HEK293 (cell line): ENCODE measurements around the gene CLDN10.

ENCODE experiments used
- BCL11B ChIP-seq: fragments of 450-650 bp; formaldehyde crosslinking; IDR thresholded peaks from 2 replicates; pipeline ENCODE4 v1.5.1; 2016; ENCODE audit warnings: low read depth, missing biosample characterization, missing genetic modification characterization
- GLIS1 ChIP-seq: fragments of 450-650 bp; formaldehyde crosslinking; IDR thresholded peaks from 2 replicates; pipeline ENCODE4 v1.5.1; 2016; ENCODE audit warnings: missing biosample characterization, missing genetic modification characterization
- HOXA7 ChIP-seq: sonication (generic); formaldehyde crosslinking; IDR thresholded peaks from 2 replicates; pipeline ENCODE4 v1.8.1; 2022; ENCODE audit warnings: missing genetic modification reagents, borderline replicate concordance
- KLF1 ChIP-seq: fragments of 450-650 bp; formaldehyde crosslinking; IDR thresholded peaks from 2 replicates; pipeline ENCODE4 v1.5.1; 2016; ENCODE audit warnings: missing biosample characterization, missing genetic modification characterization
- OSR2 ChIP-seq: fragments of 450-650 bp; formaldehyde crosslinking; IDR thresholded peaks from 2 replicates; pipeline ENCODE4 v1.5.1; 2016; ENCODE audit warnings: missing biosample characterization, missing genetic modification characterization
- PRDM1 ChIP-seq: fragments of 450-650 bp; formaldehyde crosslinking; IDR thresholded peaks from 2 replicates; pipeline ENCODE4; 2016; ENCODE audit warnings: missing biosample characterization, missing genetic modification characterization
- PRDM4 ChIP-seq: fragments of 450-650 bp; formaldehyde crosslinking; IDR thresholded peaks from 2 replicates; pipeline ENCODE4 v1.5.1; 2017; ENCODE audit warnings: missing biosample characterization, missing genetic modification characterization
- REST ChIP-seq: fragments of 450-650 bp; formaldehyde crosslinking; IDR thresholded peaks from 2 replicates; pipeline ENCODE4 v1.5.1; 2016; ENCODE audit warnings: missing biosample characterization, missing genetic modification characterization
- SCRT2 ChIP-seq: fragments of 450-650 bp; formaldehyde crosslinking; IDR thresholded peaks from 2 replicates; pipeline ENCODE4 v1.5.1; 2016; ENCODE audit warnings: missing biosample characterization, missing genetic modification characterization
- SP2 ChIP-seq: fragments of 450-650 bp; formaldehyde crosslinking; IDR thresholded peaks from 2 replicates; pipeline ENCODE4 v1.5.1; 2016; ENCODE audit warnings: missing biosample characterization, missing genetic modification characterization
- SP3 ChIP-seq: fragments of 450-650 bp; formaldehyde crosslinking; IDR thresholded peaks from 2 replicates; pipeline ENCODE4 v1.5.1; 2016; ENCODE audit warnings: missing biosample characterization, missing genetic modification characterization
- TSHZ1 ChIP-seq: fragments of 450-650 bp; formaldehyde crosslinking; IDR thresholded peaks from 2 replicates; pipeline ENCODE4 v1.5.1; 2016; ENCODE audit warnings: missing biosample characterization, missing genetic modification characterization, borderline replicate concordance
- ZBTB17 ChIP-seq: fragments of 450-650 bp; formaldehyde crosslinking; IDR thresholded peaks from 2 replicates; pipeline ENCODE4 v1.5.1; 2016; ENCODE audit warnings: missing biosample characterization, missing genetic modification characterization
- ZEB2 ChIP-seq: fragments of 450-650 bp; formaldehyde crosslinking; IDR thresholded peaks from 2 replicates; pipeline ENCODE4 v1.5.1; 2016; ENCODE audit warnings: missing biosample characterization, missing genetic modification characterization
- ZFP69B ChIP-seq: fragments of 450-650 bp; formaldehyde crosslinking; IDR thresholded peaks from 2 replicates; pipeline ENCODE4 v1.5.1; 2016; ENCODE audit warnings: missing biosample characterization, missing genetic modification characterization
- ZNF221 ChIP-seq: fragments of 450-650 bp; formaldehyde crosslinking; IDR thresholded peaks from 2 replicates; pipeline ENCODE4 v1.5.1; 2017; ENCODE audit warnings: missing biosample characterization, missing genetic modification characterization, borderline replicate concordance
- ZNF24 ChIP-seq: fragments of 450-650 bp; formaldehyde crosslinking; IDR thresholded peaks from 2 replicates; pipeline ENCODE4 v1.5.1; 2016; ENCODE audit warnings: missing biosample characterization, missing genetic modification characterization
- ZNF354C ChIP-seq: fragments of 450-650 bp; formaldehyde crosslinking; IDR thresholded peaks from 2 replicates; pipeline ENCODE4 v1.5.1; 2016; ENCODE audit warnings: missing biosample characterization, missing genetic modification characterization, low read depth, borderline replicate concordance
- ZNF37A ChIP-seq: fragments of 450-650 bp; IDR thresholded peaks from 2 replicates; pipeline ENCODE4 v1.5.1; 2018; ENCODE audit warnings: missing biosample characterization, missing genetic modification characterization
- ZNF391 ChIP-seq: fragments of 450-650 bp; formaldehyde crosslinking; IDR thresholded peaks from 2 replicates; pipeline ENCODE4 v1.5.1; 2016; ENCODE audit warnings: low read depth, missing biosample characterization, missing genetic modification characterization, borderline replicate concordance
- ZNF394 ChIP-seq: fragments of 450-650 bp; formaldehyde crosslinking; IDR thresholded peaks from 2 replicates; pipeline ENCODE4 v1.5.1; 2016; ENCODE audit warnings: missing biosample characterization, missing genetic modification characterization, mild to moderate bottlenecking, moderate library complexity, borderline replicate concordance
- ZNF404 ChIP-seq: fragments of 450-650 bp; formaldehyde crosslinking; IDR thresholded peaks from 2 replicates; pipeline ENCODE4 v1.5.1; 2017; ENCODE audit warnings: missing biosample characterization, missing genetic modification characterization
- ZNF426 ChIP-seq: fragments of 450-650 bp; formaldehyde crosslinking; IDR thresholded peaks from 2 replicates; pipeline ENCODE4 v1.5.1; 2017; ENCODE audit warnings: missing biosample characterization, missing genetic modification characterization, mild to moderate bottlenecking, inconsistent platforms, moderate library complexity
- ZNF621 ChIP-seq: fragments of 450-650 bp; formaldehyde crosslinking; IDR thresholded peaks from 2 replicates; pipeline ENCODE4 v1.5.1; 2017; ENCODE audit warnings: missing biosample characterization, missing genetic modification characterization
- ZNF626 ChIP-seq: fragments of 450-650 bp; sonication (Bioruptor Pico); formaldehyde crosslinking; IDR thresholded peaks from 2 replicates; pipeline ENCODE4 v1.5.1; 2018; ENCODE audit warnings: missing biosample characterization, missing genetic modification characterization, inconsistent platforms
- ZNF639 ChIP-seq: fragments of 450-650 bp; formaldehyde crosslinking; IDR thresholded peaks from 2 replicates; pipeline ENCODE4 v1.5.1; 2016; ENCODE audit warnings: missing biosample characterization, missing genetic modification characterization
- ZNF645 ChIP-seq: fragments of 450-650 bp; formaldehyde crosslinking; IDR thresholded peaks from 2 replicates; pipeline ENCODE4; 2016; ENCODE audit warnings: missing biosample characterization, missing genetic modification characterization
- ZNF707 ChIP-seq: fragments of 450-650 bp; formaldehyde crosslinking; IDR thresholded peaks from 2 replicates; pipeline ENCODE4 v1.5.1; 2016; ENCODE audit warnings: missing biosample characterization, missing genetic modification characterization
- ZSCAN23 ChIP-seq: fragments of 450-650 bp; formaldehyde crosslinking; IDR thresholded peaks from 2 replicates; pipeline ENCODE4 v1.5.1; 2016; ENCODE audit warnings: missing biosample characterization, missing genetic modification characterization

CLDN10 gene

GRCh38 chr13:95535243-95535642, 17.3 kb upstream of the CLDN10 start (continued):
- no peak for TF ChIP-seq ZNF645
- peak; percentile 91 for TF ChIP-seq ZNF639 (tag by site-specific recombination)
- TF ChIP-seq ZFP69B: peak; percentile 70
- peak; percentile 74 for TF ChIP-seq GLIS1
- peak; percentile 33; the same call in 1 of the 2 replicates for TF ChIP-seq ZNF394
- TF ChIP-seq ZSCAN23 (tag by site-specific recombination): peak; percentile 77; the same call in 1 of the 2 replicates
- TF ChIP-seq ZBTB17 (tag by site-specific recombination): peak; percentile 94
- no peak for TF ChIP-seq ZNF37A (tag by site-specific recombination)
- no peak for TF ChIP-seq ZNF221 (tag by site-specific recombination)
- TF ChIP-seq TSHZ1 (tag by site-specific recombination): peak; percentile 99
- TF ChIP-seq ZNF621 (tag by site-specific recombination): no peak
- TF ChIP-seq SP3 (tag by site-specific recombination): no peak
- no peak for TF ChIP-seq SCRT2 (tag by site-specific recombination)
- TF ChIP-seq ZNF24 (tag by site-specific recombination): peak; percentile 82; the same call in 1 of the 2 replicates
- no peak for TF ChIP-seq HOXA7 (CRISPR knock-in tag)
- 0 out of 2 replicates have a peak, but pooled peaks have one; percentile 16 for TF ChIP-seq REST (tag by site-specific recombination)
- TF ChIP-seq KLF1 (tag by site-specific recombination): no peak
- peak; percentile 13; the same call in 1 of the 2 replicates for TF ChIP-seq SP2 (tag by site-specific recombination)
- peak; percentile 88 for TF ChIP-seq ZEB2 (tag by site-specific recombination)
- peak; percentile 59; the same call in 1 of the 2 replicates for TF ChIP-seq PRDM1
- TF ChIP-seq PRDM4 (tag by site-specific recombination): no peak
- TF ChIP-seq OSR2: peak; percentile 97
- TF ChIP-seq ZNF426 (tag by site-specific recombination): no peak
- 0 out of 2 replicates have a peak, but pooled peaks have one; percentile 20 for TF ChIP-seq BCL11B
- TF ChIP-seq ZNF707 (tag by site-specific recombination): 0 out of 2 replicates have a peak, but pooled peaks have one; percentile 8
- no peak for TF ChIP-seq ZNF404 (tag by site-specific recombination)
- no peak for TF ChIP-seq ZNF354C
- TF ChIP-seq ZNF626: no peak
- TF ChIP-seq ZNF391 (tag by site-specific recombination): no peak
